Myocyte (in vitro differentiated cells): ENCODE measurements around the gene STMND1. TPM values are rescaled to one million over a fixed set of nuclear protein-coding genes. Genes with fewer than 3 reads are reported as not detected.
A peak's percentile ranks its signal among the peaks of the same experiment; 100 is the strongest.

Experiments
- DNase-seq: peaks from one replicate; pipeline ENCODE4 v3.0.0-alpha.2; 2012; ENCODE audit warnings: low read depth
- total RNA-seq: library from RNA; depleted of rRNA; stranded (reverse); fragments of >200 nt; gene quantifications from 2 replicates; pipeline ENCODE4 v1.2.3, GENCODE V29; 2014

STMND1 gene
- total RNA-seq, 1 donor from 2014 or later = not detected

DNA sequence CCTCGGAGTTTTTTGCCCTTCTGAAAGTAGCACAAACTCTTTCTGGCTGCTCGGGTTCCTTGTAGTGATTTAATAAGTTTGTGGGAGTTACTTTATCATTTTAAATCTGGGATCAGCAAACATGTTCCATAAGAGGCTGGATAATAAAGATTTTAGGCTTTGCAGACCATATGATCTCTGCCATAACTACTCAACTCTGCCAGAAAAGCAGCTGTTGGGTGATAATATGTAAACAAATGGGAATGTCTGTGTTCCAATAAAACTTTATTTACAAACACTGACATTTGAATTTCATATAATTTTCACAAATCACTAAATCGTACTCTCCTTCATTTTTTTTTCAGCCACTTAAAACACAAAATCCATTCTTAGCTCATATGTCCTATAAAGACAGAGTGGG lies 3.9 kb upstream of the STMND1 start:
- DNase-seq = no peak

DNA sequence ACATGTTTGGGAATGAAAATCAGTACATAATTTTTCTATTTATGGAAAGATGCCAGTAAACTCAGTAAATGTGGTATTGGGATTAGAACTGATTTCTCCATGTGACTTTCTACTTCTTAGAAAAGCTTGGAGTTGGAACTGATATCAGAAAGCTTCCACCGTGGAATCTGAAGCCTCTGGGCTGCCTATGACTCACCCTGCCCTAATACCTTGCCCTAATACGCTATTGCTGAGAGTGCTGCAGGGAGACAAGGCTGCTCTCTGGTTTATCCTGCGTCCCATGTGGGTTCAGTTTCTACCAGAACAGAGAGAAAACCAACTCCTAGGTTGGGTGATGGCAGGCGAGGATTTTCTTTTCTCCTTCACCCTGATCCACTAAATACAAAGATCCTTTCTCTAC lies 3.3 kb upstream of the STMND1 start:
- peak; percentile 33 for DNase-seq

DNA sequence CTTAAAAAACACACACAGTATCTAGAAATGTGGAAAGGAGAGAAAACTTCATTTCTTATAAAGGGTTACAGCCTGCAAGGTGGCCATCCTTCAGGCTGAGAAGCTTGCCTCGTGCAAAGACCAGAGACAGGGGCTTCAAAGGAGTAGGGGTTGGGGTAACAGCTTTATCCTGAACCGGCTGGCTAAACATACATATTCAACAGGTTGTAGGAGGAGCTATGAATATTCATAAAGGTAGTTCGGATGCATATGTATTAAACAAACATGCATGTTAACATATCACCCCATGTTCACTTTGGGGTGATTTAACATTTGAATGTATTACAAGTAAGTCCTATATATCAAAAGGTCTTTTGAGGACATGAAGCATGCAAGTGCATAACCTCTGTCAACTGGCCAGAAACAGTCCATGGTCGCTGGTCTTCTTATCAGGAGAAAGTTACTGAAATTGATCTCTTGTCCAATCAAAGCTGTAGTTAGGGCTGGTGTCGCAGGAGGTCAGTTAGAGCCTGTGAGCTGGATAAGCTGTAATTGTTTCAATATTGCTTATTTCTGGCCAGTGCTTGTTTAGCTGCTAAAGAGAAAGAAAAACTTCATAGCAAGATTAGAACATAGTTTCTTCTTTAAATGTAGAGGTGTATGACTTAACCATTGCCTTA lies 2.3 kb upstream of the STMND1 start:
- DNase-seq = no peak

DNA sequence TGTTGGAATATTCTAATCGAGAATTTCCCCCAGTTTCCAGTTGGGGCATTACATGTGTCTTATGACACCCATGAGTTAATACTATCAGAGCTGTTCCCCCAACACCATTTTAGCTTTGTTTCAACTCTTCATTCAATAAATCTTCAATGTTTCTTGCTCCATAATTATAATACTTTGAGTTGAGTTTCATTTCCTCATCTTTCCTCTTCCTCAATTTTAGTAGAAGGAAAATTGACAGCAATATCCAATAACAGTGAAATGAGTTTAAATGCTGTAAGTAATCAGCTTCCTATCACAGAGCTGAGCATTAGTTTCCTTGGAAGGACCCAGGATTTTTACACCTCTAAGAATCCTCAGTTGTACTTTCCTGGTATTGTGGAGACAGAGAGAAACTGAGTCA lies 1.0 kb upstream of the STMND1 start:
- no peak for DNase-seq

DNA sequence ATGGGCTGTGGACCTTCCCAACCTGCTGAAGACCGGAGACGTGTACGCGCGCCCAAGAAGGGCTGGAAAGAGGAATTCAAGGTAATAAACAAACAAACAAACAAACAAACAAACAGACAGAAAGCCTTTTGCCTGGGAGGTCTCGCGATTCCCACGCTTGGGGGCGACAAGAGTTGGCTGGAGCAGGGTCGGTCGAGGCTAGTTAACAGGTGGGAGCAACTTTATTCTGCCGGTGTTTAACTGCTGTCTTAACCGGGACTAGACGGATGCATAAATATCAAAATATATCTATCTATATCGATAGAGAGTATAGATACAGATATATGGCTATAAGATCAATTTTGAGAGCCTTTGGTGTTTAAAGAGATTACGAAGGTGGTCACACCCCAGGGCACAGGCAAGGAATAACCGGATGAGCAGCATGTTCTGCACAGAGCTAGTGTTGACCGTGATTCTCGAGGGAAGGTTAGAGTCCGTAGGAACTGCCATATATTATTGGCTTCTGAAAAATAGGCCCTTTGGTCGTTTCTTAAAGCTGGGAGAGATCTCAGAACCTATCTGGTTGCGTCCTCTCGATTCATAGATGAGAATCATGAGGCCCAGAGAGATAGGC lies 514 bp downstream of the STMND1 start:
- DNase-seq = no peak

DNA sequence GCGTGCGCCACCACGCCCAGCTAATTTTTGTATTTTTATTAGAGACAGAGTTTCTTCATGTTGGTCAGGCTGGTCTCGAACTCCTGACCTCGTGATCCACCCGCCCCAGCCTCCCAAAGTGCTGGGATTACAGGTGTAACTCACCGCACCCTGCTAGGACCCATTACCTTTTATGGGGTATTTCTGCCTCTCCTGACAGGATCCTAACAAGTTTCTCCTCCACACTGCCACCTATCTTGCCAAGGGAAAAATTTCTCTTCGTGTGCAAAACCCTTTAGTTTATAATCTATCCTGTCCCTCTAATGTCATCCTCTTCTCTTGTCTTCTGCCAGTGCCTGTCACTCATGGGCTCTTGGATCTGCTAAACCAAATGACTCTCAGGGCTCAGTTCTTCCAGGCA lies 1.9 kb downstream of the STMND1 start:
- no peak for DNase-seq

DNA sequence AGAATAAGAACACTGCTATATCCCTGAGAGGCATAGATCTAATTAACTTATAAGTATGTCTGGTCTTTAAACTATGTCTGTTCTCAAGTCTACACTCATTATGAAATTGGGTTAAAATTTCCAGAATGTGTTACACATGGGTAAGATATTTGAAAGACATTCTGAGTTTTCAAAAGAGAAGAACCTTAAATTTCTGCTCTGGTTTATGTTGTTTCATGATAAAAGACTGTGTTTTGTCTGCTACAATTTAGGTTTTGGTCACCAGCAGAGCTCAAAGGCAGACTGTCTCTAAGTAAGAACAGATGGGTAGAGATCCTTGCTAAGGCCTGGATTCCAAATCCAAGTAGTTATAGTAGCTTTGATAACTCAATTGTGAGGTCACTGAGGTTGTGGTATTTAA lies 6.0 kb downstream of the STMND1 start:
- DNase-seq = no peak

DNA sequence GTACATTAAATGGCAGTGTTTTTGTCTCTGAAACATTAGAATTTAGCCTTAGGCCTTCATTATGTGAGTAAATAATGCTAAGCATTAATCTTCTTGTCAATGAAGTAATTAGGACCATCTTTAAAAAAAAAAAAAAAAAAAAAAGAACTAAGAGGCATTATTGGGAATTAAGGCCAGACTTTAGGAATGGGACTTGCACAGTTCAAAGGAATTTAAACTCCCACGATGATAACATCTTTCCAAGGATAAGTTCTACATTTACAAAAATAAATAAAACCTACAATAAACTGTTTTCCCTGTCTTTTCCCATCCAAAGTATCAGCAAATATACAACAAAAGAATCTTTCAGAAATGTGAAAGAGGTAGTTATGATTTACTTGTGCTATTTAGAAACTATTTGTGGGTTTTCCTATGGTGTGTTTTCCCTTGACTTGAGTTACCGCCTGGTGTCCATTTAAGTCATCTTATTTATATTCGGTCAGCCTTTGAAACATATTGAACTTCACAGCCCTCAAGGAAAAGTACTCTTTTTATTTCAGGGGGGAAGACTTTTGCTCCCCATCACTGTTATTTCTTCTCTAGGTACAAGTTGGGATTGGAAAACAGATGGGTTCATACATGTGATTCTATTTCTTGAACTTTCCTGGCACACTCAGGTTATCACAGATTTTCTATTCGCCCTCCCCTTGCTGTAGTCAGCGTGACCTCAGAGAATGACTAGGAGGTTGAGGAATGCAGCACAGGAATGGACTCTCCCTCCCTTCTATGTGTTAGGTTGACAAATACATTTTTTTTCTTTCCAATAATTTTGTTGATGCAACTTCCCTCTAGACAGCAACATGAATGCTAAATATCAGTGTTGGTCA lies 13.6 kb downstream of the STMND1 start:
- DNase-seq = peak; percentile 58

DNA sequence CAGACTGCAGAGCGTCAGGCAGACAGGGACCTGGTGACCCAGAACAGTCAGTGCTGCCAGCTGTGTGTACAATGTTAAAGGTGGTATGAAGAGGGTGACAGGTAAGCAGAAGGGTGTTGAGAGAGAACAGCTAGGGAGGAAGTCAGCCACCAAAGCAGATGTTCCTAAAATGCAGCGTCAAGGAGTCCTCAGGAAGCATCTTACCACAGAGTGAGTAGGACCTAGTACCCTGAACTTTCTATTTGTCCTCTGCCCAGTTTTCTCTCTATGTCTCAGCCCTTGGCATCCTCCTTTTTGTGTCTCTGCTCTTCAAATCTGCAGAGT lies 14.2 kb downstream of the STMND1 start:
- no peak for DNase-seq

DNA sequence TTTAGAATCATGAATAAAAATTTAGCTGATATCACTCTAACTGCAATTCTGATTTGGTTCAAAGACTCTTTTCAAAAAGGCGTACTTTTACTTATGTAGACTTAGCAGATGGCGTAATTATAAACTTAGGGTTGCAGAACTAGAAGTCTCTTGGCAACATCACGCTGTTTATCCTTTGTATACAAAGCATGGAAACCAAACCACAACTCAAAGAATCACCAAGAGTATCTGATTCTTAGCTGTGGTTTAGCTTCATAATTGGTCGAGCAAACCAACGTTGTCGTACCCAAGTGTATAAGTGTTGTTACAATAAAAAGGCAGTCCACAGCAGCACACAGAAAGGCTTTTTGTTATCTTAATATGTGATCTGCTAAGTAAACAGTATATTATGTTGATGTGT lies 18.2 kb downstream of the STMND1 start:
- DNase-seq = no peak

DNA sequence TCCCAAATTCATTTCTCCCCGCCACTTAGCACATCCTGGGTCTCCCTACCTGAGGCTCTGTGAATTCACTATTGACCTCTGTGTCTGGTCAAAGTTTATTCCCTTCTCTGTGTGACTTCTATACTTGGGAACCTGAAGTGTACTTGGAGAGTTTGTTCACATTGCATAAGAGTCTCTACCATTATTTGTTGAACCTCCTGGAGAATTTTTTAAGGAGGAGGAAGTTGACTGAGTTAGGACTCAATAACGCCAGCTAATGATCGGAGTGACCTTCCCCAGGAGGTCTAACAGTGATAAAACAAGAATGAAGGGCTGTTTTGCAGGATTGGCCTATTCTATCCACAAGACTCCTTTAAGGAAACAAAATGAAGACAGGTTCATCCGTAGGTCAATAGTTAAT lies 23.6 kb downstream of the STMND1 start:
- DNase-seq = no peak

DNA sequence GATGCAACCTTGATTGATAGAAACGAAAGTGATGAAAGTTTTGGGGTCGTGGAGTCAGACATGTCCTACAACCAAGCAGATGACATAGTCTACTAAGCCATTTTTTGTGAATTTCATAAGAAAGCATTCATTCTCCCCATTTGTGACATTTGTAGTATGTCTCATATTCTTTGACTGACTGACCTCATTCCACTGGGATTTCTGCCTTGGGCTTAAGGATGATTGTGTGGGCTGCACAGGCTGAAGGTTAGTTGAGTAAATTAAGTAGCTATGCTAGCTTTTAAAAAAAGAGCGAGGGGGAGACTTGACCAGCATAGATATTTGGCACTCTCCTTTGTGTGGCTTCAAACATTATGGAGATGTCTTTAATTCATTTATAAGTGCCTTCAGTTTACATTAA lies 28.9 kb downstream of the STMND1 start:
- no peak for DNase-seq

DNA sequence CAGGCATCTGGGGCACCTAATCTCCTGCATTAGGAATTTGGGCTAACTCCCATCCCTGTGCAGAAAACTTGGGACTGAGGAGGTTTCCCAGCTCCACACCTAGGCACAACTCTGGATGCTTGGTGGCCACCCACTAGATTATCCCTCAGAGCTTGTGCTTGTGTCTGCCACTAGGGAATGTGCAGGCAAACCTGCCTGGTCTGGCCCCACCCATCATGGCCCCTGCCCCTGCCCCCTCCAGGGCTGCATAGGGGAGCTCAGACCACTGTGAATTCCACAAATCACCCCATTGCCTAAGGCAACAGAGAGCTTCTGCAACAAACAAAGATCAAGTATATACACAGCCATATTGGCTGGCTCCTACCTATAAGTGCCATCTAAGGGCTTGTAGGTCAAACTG lies 31.1 kb downstream of the STMND1 start:
- DNase-seq = no peak

DNA sequence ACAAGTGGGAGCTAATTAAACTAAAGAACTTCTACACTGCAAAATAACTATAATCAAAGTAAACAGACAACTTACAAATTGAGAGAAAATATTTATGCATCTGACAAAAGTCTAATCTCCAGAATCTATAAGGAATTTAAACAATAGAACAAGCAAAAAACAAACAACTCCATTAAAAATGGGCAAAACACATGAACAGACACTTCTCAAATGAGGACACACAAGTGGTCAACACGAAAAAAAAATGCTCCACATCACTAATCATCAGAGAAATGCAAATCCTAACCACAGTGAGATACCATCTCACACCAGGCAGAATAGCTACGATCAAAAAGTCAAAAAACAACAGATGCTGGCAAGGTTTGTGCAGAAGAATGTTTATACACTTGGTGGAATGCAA lies 36.2 kb downstream of the STMND1 start:
- no peak for DNase-seq

DNA sequence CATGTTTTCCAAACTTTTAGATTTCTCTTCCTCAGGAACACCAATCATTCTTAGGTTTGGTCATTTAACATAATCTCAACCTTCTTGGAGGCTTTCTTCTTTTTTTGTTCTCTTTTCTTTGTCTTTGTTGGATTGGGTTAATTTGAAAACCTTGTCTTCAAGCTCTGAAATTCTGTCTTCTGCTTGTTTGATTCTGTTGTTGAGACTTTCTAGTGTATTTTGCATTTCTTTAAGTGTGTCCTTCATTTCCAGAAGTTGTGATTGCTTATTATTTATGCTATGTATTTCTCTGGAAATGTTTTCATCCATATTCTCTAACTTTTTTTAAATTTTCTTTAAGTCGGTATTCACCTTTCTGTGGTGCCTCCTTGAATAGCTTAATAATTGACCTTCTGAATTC lies 42.2 kb downstream of the STMND1 start:
- DNase-seq = no peak

DNA sequence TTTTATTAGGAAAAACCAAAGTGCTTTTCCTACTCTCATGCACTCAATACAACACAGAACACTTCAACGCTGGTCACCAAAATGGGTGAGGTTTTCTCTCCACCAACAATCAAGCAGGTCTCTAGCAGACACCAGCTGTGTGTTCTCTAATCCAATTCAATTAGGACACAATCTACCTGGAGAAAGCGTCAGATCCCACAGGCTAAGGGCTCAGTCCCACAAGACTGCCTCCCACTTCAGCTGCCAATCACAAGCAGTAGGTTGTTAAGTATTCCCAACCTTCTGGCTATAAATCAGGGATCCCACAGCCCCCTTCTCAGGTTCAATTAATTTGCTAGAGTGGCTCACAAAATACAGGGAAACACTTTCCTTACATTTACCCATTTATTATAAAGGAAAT lies 47.7 kb downstream of the STMND1 start:
- no peak for DNase-seq

DNA sequence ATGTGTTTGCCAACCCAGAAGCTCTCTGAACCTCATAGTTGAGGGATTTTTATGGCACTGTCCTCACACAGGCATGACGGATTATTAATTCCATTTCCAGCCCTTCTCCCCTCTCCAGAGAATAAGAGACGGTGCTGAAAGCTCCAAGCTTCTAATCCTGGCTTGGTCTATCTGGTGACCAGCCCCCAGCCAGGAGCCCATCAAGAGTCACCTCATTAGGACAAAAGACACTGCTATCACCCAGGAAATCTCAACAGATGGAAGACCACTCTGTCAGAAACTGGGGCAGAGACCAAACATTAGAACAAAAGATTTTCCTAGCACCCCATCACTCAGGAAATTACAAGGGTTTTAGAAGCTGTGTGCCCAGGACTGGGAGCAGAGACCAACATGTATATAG lies 48.2 kb downstream of the STMND1 start:
- DNase-seq = no peak

DNA sequence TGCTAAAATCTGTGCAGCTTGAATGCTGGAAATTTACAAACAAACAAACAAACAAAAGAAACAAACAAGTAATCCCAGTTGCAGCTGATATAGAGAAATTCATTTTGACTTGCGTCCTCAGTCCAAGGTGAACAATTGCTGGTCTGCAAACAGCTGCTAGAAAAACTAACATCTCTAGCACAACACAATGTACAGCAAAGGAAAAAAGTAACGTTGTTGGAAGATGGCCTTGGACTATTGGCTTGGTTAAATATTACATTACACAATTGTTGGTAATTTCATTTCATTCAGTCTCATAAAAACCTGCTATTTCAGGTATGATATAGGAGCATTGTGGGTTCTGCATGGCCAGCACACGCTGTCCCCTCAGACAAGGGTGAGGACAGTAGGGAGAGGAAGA lies 50.0 kb downstream of the STMND1 start:
- no peak for DNase-seq

DNA sequence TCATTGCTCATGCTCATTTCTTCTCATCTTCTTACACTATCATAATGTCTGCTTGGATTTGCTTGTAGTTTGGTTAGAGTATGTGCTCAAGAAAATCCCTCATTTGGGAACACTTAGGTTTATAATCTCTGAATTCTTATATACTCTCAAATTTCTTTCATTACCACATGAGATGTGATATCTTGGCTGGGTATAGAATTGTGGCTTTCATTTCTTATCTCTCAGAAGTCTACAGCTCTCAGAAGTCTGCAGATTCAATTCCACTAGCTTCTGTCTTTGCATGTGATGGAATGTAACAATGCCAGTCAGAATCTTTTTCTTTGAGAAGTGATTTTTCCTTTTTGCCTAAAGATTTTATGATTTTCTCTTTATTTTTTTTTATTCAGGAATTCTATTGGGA lies 50.9 kb downstream of the STMND1 start:
- no peak for DNase-seq

DNA sequence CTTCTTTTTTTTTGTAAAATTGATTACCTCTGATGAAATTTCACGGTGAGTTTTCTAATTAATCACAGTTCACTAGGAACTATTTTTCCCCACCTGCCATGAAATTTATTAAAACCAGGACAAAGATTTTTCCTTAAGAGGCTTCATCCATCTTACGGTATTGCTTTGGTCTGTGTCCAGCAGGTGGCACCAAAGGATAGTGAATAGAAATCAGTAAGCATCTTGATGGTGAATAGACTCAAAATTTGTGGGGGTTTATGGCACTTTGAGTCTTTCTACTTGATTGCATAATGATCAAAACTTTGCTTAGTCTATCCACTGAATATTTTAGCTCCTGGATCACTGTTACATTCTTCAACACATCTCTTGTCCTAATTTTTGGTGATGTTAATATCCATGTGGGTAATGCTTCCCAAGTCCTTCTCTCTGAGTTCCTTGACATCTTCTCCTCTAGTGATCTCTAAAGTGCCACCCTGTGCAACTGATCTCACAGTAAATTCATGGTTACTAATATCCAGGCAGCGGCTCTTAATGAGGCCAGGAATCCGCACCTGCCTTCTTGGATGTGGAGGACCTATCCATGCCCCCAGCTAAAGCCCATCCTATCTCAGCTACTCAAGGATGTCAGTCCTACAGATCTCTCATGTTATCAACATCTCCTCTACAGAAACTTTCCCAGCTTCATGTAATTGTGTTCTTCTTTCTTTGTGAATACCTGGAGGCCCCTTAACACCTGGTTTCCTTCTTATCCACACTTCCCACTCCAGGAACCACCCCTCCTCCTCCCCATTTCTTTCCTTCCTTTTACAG lies 54.5 kb downstream of the STMND1 start:
- DNase-seq = peak; percentile 88

DNA sequence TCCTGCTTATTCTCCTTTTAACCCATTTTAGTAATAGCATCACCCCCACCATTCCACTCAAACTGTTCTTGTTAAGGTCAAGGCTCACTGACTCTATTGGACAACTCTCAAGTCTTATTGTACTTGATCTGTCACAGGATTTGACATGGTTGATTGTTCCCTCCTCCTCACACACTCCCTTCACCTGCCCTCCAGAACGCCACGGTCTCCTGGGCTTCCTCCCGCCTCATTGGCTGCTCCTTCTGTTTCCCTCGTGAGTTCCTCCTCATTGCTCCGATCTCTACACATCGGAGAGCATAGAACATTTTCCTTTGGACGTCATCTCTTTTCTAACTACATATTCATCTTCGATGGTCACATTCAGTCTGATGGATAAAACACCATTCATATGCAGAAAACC lies 55.1 kb downstream of the STMND1 start:
- DNase-seq = no peak

DNA sequence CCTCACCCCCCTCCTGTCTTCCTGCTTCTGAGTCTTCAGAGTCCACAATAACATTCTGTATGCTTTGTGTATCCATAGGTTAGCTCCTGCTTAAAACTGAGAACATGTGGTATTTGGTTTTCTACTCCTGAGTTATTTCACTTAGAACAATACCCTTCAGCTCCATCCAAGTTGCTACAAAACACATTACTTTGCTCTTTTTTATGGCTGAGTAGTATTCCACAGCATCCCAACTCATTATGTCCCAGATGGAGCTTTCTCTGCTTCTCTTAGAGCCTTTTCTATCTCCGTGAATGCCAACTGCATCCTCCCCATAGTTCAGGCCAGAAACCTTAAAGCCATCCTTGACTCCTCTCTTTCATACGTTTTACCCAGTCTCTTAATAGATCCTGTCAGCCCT lies 55.8 kb downstream of the STMND1 start:
- no peak for DNase-seq
